Activated T-helper 9 cell treated with anti-CD3 and anti-CD28 coated beads, Interleukin-2, amount 50 U/mL, for 16 hours (primary cell): ENCODE results near the gene MED9.
A peak's percentile ranks its signal among the peaks of the same experiment; 100 is the strongest.
"Not testable (repeated sequence)": the region's sequence is repeated elsewhere in the genome, so short reads cannot be mapped to it uniquely, and the experiment has no call there.

Source experiments
- DNase-seq: peaks from one replicate; pipeline ENCODE4 v3.0.0-alpha.2; 2020; ENCODE audit warnings: low read depth

MED9 gene

GRCh38 chr17:17476865-17477467 is at the start of gene MED9:
MED9 (plus strand) TSS chr17:17477000; CDS start chr17:17477042, 42 bp downstream.
- DNase-seq = peak; percentile 95

- no peak for DNase-seq
These were observed 47.6 kb upstream of the MED9 start for GRCh38 chr17:17429222-17429621.

- DNase-seq = not testable (repeated sequence)
These were observed 45.9 kb upstream of the MED9 start for GRCh38 chr17:17430924-17431323.

- no peak for DNase-seq
These were observed 45.2 kb upstream of the MED9 start for GRCh38 chr17:17431605-17432004.

GRCh38 chr17:17433000-17433703 is 43.6 kb upstream of the MED9 start:
- DNase-seq = no peak

- no peak for DNase-seq
These were observed 42.3 kb upstream of the MED9 start for GRCh38 chr17:17434477-17434876.

- DNase-seq = no peak
These were observed 41.5 kb upstream of the MED9 start for GRCh38 chr17:17435323-17435722.

- no peak for DNase-seq
These were observed 39.3 kb upstream of the MED9 start for GRCh38 chr17:17437461-17437860.

- no peak for DNase-seq
These were observed 38.9 kb upstream of the MED9 start for GRCh38 chr17:17437893-17438292.

GRCh38 chr17:17440010-17440843 is 36.6 kb upstream of the MED9 start:
- DNase-seq = peak; percentile 58

GRCh38 chr17:17440938-17441675 is 35.7 kb upstream of the MED9 start:
- no peak for DNase-seq

GRCh38 chr17:17443173-17443572 is 33.6 kb upstream of the MED9 start:
- DNase-seq = no peak

GRCh38 chr17:17445296-17445924 is 31.4 kb upstream of the MED9 start:
- DNase-seq = no peak

GRCh38 chr17:17445925-17446665 is 30.7 kb upstream of the MED9 start:
- DNase-seq = no peak

GRCh38 chr17:17446666-17447155 is 30.1 kb upstream of the MED9 start:
- DNase-seq = no peak

- no peak for DNase-seq
These were observed 29.5 kb upstream of the MED9 start for GRCh38 chr17:17447264-17447663.

- no peak for DNase-seq
These were observed 28.7 kb upstream of the MED9 start for GRCh38 chr17:17448076-17448475.

- DNase-seq = no peak
These were observed 28.1 kb upstream of the MED9 start for GRCh38 chr17:17448723-17449122.

GRCh38 chr17:17453088-17453487 is 23.7 kb upstream of the MED9 start:
- no peak for DNase-seq

- no peak for DNase-seq
These were observed 22.5 kb upstream of the MED9 start for GRCh38 chr17:17454276-17454675.

GRCh38 chr17:17454700-17455099 is 22.1 kb upstream of the MED9 start:
- not testable (repeated sequence) for DNase-seq
